Muscle layer of colon (tissue), 2 donors: ENCODE results near the gene TRIM14.

Experiments
- H3K27ac ChIP-seq: one replicate; pipeline ENCODE4 v1.7.0; 2013; ENCODE audit warnings: low read depth, mild to moderate bottlenecking, low read length, moderate library complexity
- H3K27me3 ChIP-seq, 2 donors: one replicate each; pipeline ENCODE4 v1.7.0; 2013; ENCODE audit warnings: low read length in 2 of 2, mild to moderate bottlenecking in 2 of 2; ENCODE audit not compliant: insufficient read depth in 2 of 2, control insufficient read depth in 1 of 2
- H3K36me3 ChIP-seq: one replicate; pipeline ENCODE4 v1.7.0; 2013; ENCODE audit warnings: mild to moderate bottlenecking, low read length; ENCODE audit not compliant: insufficient read depth
- H3K4me1 ChIP-seq: one replicate; pipeline ENCODE4 v1.7.0; 2013; ENCODE audit warnings: mild to moderate bottlenecking, low read length; ENCODE audit not compliant: insufficient read depth
- H3K4me3 ChIP-seq, 2 donors: one replicate each; pipeline ENCODE4 v1.7.0; 2013; ENCODE audit warnings: low read length in 2 of 2, low read depth in 1 of 2, mild to moderate bottlenecking in 1 of 2, moderate library complexity in 1 of 2
- H3K9ac ChIP-seq: one replicate; pipeline ENCODE4 v1.7.0; 2013; ENCODE audit warnings: low read length
- H3K9me3 ChIP-seq: one replicate; pipeline ENCODE4 v1.7.0; 2013; ENCODE audit warnings: mild to moderate bottlenecking, low read length
- donor health status: abdominal sarcoma.
- donor health status: Adenocarcinoma of cecum.

Gene TRIM14, protein sequence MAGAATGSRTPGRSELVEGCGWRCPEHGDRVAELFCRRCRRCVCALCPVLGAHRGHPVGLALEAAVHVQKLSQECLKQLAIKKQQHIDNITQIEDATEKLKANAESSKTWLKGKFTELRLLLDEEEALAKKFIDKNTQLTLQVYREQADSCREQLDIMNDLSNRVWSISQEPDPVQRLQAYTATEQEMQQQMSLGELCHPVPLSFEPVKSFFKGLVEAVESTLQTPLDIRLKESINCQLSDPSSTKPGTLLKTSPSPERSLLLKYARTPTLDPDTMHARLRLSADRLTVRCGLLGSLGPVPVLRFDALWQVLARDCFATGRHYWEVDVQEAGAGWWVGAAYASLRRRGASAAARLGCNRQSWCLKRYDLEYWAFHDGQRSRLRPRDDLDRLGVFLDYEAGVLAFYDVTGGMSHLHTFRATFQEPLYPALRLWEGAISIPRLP

DNA sequence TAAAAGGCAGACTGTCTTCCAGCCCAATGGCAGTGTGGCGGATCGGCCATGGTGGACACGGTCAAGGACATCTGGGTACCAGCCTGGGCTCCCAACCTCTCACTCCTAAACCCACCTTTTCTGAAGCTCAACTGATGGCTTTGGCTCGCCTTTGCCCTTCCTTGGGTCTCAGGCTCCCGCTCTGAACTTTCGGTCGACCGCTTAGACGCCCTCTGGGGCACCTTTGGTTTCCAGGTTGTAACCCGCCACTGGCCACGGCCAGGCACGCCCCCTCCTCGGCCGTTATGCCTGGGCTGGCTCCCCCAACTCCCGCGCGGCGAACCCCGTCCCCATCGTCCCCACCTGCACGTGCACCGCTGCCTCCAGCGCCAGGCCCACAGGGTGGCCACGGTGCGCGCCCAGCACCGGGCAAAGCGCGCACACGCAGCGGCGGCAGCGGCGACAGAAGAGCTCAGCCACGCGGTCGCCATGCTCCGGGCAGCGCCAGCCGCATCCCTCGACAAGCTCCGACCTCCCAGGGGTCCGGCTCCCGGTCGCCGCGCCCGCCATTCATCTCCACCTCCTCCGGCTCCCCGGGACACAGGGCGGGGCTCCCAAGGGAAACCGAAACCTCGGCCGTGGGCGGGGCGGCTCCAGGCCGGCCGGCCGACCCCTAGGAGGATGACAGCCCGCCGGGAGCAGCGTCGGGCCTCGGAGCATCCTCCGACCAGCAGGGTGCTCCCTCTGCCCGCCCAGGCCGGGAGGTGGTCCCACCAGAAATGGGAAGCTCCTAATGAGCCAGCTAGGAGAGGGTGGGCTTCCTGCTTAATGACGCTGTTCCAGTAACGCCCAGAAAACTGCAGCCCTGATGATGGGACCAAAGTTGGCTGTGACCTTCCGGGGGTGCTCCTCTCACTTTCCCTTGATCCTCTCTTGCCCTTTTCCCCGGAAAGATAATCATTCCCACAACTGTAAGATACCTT, at the start of gene TRIM14:
Gene TRIM14 (minus strand): TSS at position 583 of the 962 bp plus-strand sequence. CDS start 34 bp downstream, at position 549.
- Histone ChIP-seq H3K4me1 (no peaks in the 10 kb centered on the region), H3K36me3 (no peaks in the 10 kb centered on the region), H3K9me3 (no peaks in the 10 kb centered on the region), H3K27me3 (no peaks in the 10 kb centered on the region), H3K9ac (peak within 1 kb of the TSS; percentile 58), H3K27ac (peak within 1 kb of the TSS; percentile 80), H3K4me3 (peak within 1 kb of the TSS; percentile 85 to 91)

- no peaks in the 10 kb centered on the region for H3K4me1 ChIP-seq
- peaks cover 0 to 4% of the 10 kb centered on the region in 2 donors for H3K27me3 ChIP-seq
- no peak overlapping the region for H3K4me3 ChIP-seq
Observed at GRCh38 chr9:98168153-98168780, 49.2 kb upstream of the TRIM14 start.

DNA sequence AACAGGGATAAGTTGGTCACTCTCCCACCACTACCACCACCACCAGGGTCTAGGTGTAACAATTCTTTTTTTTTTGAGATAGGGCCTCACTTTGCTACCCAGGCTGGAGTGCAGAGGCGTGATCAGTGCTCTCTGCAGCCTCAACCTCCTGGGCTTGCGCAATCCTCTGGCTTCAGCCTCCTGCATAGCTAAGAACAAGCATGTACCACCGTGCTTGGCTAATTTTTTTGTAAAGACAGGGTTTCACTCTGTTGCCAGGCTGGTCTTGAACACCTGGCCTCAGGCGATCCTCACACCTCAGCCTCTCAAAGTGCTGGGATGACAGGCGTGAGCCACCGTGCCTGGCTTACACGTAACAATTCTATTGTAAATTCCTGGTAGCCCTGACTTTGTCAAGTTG, 45.9 kb upstream of the TRIM14 start:
- Histone ChIP-seq H3K9ac (no peak overlapping the region), H3K4me3 (no peak overlapping the region), H3K4me1 (no peaks in the 10 kb centered on the region), H3K9me3 (no peaks in the 10 kb centered on the region), H3K27ac (no peak overlapping the region), H3K36me3 (no peaks in the 10 kb centered on the region), H3K27me3 (no peaks in the 10 kb centered on the region)

More at GRCh38 chr9:98168153-98168780, 49.2 kb upstream of the TRIM14 start:
- Histone ChIP-seq H3K9ac (no peak overlapping the region), H3K36me3 (no peaks in the 10 kb centered on the region), H3K27ac (no peak overlapping the region), H3K9me3 (no peaks in the 10 kb centered on the region)

DNA sequence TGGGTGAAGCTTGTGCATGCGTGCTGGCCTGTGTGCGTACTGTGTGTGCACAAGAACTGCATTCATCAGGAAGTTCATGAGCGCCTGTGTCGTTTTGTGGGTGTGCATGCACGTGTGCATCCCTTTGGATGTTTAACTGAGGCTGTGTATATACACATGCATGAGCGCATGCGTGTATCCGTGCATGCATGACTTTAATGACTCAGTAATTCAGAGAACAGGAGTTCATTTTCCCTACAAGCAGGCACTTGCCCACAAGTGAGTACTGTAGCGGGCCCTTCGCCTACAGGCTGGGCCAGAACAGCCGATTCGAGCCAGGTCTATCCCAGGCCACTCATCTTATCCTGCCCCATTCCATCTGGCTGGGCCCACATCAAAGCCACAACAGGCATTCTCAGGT, 43.6 kb upstream of the TRIM14 start:
- Histone ChIP-seq H3K36me3 (no peaks in the 10 kb centered on the region), H3K4me1 (no peaks in the 10 kb centered on the region), H3K4me3 (no peak overlapping the region), H3K9ac (no peak overlapping the region), H3K27me3 (no peaks in the 10 kb centered on the region), H3K27ac (no peak overlapping the region), H3K9me3 (no peaks in the 10 kb centered on the region)

DNA sequence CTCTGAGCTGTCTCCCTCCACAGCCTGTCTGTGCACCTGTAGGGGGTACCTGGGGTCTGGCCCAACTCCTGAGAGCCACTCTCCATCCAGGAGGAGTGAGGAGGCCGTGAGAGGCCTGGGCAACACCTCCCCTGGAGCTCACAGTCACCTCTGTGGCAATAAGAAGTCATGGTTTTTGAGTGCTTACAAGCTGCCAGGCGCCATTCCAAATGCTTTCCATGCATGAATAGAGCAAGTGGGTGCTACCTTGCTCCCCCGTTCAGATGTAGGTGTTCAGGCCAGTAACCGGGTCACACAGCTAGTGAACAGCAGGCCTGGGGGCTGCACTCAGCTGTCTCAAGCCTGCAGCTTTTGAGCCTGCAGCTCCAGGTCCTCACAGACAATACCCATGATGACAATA, 42.8 kb upstream of the TRIM14 start:
- no peaks in the 10 kb centered on the region for H3K4me1 ChIP-seq
- no peak overlapping the region for H3K4me3 ChIP-seq
- no peaks in the 10 kb centered on the region for H3K27me3 ChIP-seq
- no peak overlapping the region for H3K9ac ChIP-seq
- H3K36me3 ChIP-seq, result no peaks in the 10 kb centered on the region
- H3K27ac ChIP-seq, result no peak overlapping the region
- H3K9me3 ChIP-seq, result no peaks in the 10 kb centered on the region

DNA sequence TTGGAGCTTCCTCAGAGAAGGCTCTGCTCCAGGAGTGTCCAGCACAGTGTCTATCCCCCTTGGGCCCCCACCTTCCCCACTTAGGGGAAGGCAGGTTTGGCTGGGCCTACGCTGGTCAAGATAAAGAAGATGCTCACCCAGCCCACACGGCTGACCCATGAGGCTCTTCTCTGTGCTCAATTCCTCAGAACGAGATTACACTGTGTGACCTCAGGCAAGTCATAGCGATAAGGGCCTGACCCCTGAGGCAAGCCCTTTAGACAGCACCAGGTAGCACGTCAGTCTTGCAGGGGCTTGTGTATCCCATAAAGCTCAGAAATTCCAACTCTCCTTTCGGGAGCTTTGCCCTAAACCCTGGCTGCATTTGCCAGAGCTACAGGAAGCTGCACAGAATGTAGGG, 40.8 kb upstream of the TRIM14 start:
- no peaks in the 10 kb centered on the region for H3K4me1 ChIP-seq
- H3K27me3 ChIP-seq, result no peaks in the 10 kb centered on the region
- no peaks in the 10 kb centered on the region for H3K9me3 ChIP-seq
- H3K4me3 ChIP-seq, result no peak overlapping the region
- no peaks in the 10 kb centered on the region for H3K36me3 ChIP-seq
- no peak overlapping the region for H3K9ac ChIP-seq
- no peak overlapping the region for H3K27ac ChIP-seq

DNA sequence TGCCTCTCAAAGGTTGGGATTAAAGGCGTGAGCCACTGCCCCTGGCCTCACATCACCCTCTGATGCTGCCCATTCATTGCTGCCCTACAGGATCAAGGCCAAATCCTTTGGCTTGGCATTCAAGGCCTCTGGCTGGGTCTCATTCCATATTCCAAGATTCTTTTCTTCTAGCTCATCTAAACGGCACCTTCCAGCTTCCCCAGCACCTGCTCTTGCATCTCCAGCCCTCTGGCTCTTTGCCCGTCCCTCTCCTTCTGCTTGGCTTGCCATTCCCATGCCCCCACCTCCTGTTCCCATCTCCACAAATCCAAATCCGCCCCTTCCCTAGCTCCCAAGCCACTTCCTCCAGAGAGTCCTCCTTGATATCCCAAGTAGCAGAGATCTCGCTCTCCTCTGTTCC, 40.3 kb upstream of the TRIM14 start:
- Histone ChIP-seq H3K36me3 (no peaks in the 10 kb centered on the region), H3K27ac (no peak overlapping the region), H3K4me3 (no peak overlapping the region), H3K4me1 (no peaks in the 10 kb centered on the region), H3K9ac (no peak overlapping the region), H3K9me3 (no peaks in the 10 kb centered on the region), H3K27me3 (no peaks in the 10 kb centered on the region)

GRCh38 chr9:98158071-98158831, 39.2 kb upstream of the TRIM14 start:
- Histone ChIP-seq H3K4me1 (no peaks in the 10 kb centered on the region), H3K9ac (no peak overlapping the region), H3K27me3 (no peaks in the 10 kb centered on the region), H3K36me3 (no peaks in the 10 kb centered on the region), H3K4me3 (no peak overlapping the region), H3K27ac (no peak overlapping the region), H3K9me3 (no peaks in the 10 kb centered on the region)

GRCh38 chr9:98157372-98157771, 38.4 kb upstream of the TRIM14 start:
- H3K9me3 ChIP-seq, result no peaks in the 10 kb centered on the region
- no peaks in the 10 kb centered on the region for H3K36me3 ChIP-seq
- no peak overlapping the region for H3K27ac ChIP-seq
- no peaks in the 10 kb centered on the region for H3K27me3 ChIP-seq
- H3K9ac ChIP-seq, result no peak overlapping the region
- no peaks in the 10 kb centered on the region for H3K4me1 ChIP-seq
- no peak overlapping the region for H3K4me3 ChIP-seq

DNA sequence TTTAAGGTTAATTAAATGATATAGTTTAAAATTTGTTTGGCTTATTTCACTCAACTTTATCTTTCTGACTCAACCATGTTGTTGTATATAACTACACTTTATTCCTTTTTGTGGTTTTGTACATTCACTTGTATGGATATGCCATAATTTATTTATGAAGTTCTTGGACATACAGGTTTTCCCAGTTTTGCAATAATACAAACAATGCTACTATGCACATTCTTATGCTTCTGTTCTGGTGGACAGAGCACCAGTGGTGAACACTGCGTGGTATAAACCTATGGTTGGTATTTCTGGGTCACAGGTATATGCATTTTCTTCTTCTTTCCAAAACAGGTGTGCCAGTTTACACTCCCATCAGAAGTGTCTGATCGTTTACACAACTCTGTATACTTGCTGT, 35.7 kb upstream of the TRIM14 start:
- no peak overlapping the region for H3K9ac ChIP-seq
- no peaks in the 10 kb centered on the region for H3K9me3 ChIP-seq
- H3K27ac ChIP-seq, result no peak overlapping the region
- no peaks in the 10 kb centered on the region for H3K27me3 ChIP-seq
- no peak overlapping the region for H3K4me3 ChIP-seq
- no peaks in the 10 kb centered on the region for H3K4me1 ChIP-seq
- no peaks in the 10 kb centered on the region for H3K36me3 ChIP-seq
